VCaP (cell line): Measurements from ENCODE around the gene C2orf69.

Source experiments
- H3K27ac ChIP-seq: fragments of 450-650 bp; 2 replicates; pipeline ENCODE4 v1.5.1; 2017
- TF ChIP-seq, protein P1 (sequence below): fragments of 450-650 bp; conservative IDR thresholded peaks from 2 replicates; pipeline ENCODE4 v1.5.1; 2017; ENCODE audit warnings: mild to moderate bottlenecking, moderate library complexity

C2orf69 gene, protein sequence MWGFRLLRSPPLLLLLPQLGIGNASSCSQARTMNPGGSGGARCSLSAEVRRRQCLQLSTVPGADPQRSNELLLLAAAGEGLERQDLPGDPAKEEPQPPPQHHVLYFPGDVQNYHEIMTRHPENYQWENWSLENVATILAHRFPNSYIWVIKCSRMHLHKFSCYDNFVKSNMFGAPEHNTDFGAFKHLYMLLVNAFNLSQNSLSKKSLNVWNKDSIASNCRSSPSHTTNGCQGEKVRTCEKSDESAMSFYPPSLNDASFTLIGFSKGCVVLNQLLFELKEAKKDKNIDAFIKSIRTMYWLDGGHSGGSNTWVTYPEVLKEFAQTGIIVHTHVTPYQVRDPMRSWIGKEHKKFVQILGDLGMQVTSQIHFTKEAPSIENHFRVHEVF

DNA sequence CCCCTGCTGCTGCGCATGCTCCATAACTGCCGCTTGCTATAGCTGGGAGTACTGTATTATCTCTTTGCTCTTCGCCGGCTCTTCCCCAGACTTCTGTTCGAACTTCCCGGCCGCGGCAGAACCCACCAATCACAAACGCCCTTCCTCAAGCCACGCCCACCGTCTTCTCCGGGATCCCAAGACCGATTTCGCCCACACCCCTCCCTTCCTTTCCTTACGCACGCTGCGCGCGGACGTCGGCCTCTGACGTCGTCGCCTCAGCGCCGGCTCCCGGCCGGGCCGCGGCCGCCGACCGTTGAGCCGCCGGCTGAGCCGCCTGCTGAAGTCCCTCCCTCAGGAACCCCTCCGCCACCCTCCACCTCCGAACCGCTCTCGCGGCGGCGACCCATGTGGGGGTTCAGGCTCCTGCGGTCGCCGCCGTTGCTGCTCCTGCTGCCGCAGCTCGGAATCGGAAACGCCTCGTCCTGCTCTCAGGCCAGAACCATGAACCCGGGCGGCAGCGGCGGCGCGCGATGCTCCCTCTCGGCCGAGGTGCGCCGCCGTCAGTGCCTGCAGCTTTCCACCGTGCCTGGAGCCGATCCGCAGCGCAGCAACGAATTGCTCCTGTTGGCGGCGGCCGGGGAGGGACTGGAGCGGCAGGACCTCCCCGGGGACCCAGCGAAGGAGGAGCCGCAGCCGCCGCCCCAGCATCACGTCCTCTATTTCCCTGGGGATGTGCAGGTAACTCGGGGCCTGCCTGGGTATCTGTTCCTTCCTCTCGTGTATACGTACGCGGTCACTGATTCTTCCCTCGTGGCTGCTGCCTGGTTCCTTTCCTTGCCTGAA is at the start of gene C2orf69:
TSS of gene C2orf69 (plus strand) at position 242 of the 825 bp plus-strand sequence. CDS start at position 388, 146 bp downstream.
- H3K27ac ChIP-seq, result peak within 1 kb of the TSS; percentile 89
- TF ChIP-seq, protein P1, sequence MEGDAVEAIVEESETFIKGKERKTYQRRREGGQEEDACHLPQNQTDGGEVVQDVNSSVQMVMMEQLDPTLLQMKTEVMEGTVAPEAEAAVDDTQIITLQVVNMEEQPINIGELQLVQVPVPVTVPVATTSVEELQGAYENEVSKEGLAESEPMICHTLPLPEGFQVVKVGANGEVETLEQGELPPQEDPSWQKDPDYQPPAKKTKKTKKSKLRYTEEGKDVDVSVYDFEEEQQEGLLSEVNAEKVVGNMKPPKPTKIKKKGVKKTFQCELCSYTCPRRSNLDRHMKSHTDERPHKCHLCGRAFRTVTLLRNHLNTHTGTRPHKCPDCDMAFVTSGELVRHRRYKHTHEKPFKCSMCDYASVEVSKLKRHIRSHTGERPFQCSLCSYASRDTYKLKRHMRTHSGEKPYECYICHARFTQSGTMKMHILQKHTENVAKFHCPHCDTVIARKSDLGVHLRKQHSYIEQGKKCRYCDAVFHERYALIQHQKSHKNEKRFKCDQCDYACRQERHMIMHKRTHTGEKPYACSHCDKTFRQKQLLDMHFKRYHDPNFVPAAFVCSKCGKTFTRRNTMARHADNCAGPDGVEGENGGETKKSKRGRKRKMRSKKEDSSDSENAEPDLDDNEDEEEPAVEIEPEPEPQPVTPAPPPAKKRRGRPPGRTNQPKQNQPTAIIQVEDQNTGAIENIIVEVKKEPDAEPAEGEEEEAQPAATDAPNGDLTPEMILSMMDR, result no peak

DNA sequence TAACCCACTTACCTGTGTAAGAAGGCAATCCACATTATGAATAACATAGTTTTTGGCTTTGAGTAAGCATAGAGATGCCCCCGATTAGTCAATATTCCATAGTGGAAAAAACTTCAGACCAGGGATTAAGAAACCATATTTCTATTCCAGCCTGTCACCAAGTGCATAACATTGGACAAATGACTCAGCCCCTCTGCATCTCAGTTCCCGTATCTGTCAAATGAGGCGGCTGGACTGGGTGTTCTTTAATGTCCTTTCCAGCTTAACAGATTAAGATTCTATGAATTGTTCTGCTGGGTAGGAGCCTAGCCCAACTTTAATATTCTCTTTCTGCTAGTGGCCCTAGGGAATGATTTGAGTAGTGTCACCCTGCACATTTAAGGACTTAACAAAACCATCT is 48.3 kb upstream of the C2orf69 start:
- TF ChIP-seq, protein P1, result no peak
- H3K27ac ChIP-seq, result no peak overlapping the region

DNA sequence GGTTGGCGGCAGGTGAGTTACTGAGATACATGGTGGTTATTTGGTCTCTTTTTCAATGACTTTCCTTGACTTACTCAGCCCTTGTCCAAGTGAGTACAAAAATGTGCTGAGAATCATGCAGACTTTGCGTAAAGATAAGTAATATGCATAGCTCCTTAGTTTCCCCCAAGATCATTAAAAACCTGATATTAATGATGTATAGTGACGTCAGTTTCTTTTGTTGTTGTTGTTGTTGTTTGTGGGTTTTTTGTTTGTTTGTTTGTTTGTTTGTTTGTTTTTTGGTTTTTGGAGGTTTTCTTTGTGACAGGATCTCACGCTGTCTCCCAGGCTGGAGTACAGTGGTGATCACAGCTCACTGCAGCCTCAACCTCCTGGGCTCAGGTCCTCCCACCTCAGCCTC is 45.2 kb upstream of the C2orf69 start:
- TF ChIP-seq, protein P1, result no peak
- no peak overlapping the region for H3K27ac ChIP-seq

DNA sequence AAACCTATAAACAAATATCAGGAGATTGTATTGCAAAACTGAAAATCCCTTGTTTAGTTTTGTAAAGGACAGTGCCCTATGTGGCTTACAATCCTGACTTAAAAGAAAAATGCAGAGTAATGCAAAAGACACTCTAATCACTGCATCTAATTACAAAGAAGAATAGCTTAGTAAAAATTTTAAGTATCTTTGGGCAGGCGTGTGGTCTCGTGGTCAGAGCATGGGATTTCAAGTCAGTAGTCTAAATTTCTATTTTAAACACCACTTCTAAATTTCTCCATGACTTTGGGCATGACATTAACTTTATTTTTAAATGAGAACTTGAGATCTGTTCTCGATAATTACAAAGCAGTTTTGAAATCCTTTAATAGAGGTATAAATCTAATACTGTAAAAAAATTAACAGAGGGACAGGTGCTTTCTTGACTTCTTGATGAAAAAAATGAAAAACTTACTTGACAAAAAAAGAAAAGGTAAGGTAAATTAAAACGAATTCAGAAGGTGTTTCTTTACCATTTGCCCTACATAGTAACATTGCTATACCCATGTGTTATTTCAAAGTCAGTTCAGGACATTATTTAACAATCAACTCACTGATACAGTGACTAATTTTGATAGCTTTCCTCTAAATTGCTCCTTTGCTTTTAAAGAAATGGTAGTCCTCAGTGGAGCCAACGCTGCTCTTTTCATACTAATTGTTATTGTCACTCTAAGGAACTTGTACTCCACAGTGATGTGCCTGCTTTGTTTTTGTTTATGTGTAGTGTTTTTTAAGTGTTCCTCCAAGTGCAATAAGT is 42.5 kb upstream of the C2orf69 start:
- no peak overlapping the region for H3K27ac ChIP-seq
- TF ChIP-seq, protein P1, result no peak

DNA sequence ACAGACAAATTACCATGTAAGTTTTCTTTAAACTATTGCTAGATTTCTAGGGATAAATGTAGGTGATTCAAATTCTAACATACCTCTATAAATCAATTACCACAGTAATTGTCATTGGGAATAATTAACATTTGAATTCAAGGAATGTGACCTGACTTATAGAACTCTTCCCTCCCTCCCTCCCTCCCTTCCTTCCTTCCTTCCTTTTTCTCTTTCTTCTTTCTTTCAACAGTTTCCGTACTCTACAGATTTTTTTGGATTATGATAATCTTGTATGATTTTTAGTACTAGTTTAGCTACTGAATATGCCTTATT is 41.9 kb upstream of the C2orf69 start:
- H3K27ac ChIP-seq, result no peak overlapping the region
- TF ChIP-seq, protein P1, result no peak

DNA sequence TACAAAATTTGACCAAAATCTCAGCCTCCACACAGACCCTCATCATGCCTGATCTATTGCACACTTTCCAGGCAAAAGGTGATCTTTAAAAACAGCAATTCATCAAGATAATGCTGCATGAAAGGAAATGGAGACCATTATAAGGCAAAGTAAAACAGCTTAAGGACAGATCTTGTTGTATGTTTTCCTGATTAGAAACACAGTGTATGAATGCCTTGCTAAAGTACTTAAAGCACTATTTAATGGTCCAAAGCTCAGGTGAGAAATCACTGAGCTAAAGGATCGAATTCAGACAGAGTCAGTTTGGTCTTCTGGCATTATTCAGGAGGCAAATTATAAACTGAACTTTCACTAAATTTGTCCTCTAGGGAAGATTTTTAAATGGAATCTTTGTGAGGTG is 41.4 kb upstream of the C2orf69 start:
- no peak overlapping the region for H3K27ac ChIP-seq

More for the DNA sequence above, 41.4 kb upstream of the C2orf69 start:
- TF ChIP-seq, protein P1, result no peak
